Ammon's horn (tissue), 1 donor: ENCODE measurements around the gene UNKL.

Experiments used
- DNase-seq: peaks from one replicate; pipeline ENCODE4 v3.0.0-alpha.2; 2016; ENCODE audit warnings: low spot score

UNKL gene

GRCh38 chr16:1414532-1415260 is at the start of gene UNKL:
Gene UNKL, minus strand, starts transcription at chr16:1414704. Its CDS starts 13 bp downstream, at chr16:1414691.
- DNase-seq = peak; percentile 34

GRCh38 chr16:1461146-1461545 is 46.6 kb upstream of the UNKL start:
- DNase-seq = no peak

- no peak for DNase-seq
Observed at GRCh38 chr16:1460602-1461138, 46.2 kb upstream of the UNKL start.

- DNase-seq = no peak
Observed at GRCh38 chr16:1459967-1460366, 45.5 kb upstream of the UNKL start.

- DNase-seq = no peak
Observed at GRCh38 chr16:1458977-1459341, 44.5 kb upstream of the UNKL start.

GRCh38 chr16:1458336-1458976 is 44.0 kb upstream of the UNKL start:
- DNase-seq = peak; percentile 46

- no peak for DNase-seq
Observed at GRCh38 chr16:1457489-1458245, 43.2 kb upstream of the UNKL start.

- DNase-seq = no peak
Observed at GRCh38 chr16:1456951-1457350, 42.4 kb upstream of the UNKL start.

- DNase-seq = no peak
Observed at GRCh38 chr16:1455190-1456171, 41.0 kb upstream of the UNKL start.

- DNase-seq = no peak
Observed at GRCh38 chr16:1454561-1454960, 40.1 kb upstream of the UNKL start.

GRCh38 chr16:1453316-1453715 is 38.8 kb upstream of the UNKL start:
- DNase-seq = no peak

- no peak for DNase-seq
Observed at GRCh38 chr16:1452530-1452929, 38.0 kb upstream of the UNKL start.

- DNase-seq = no peak
Observed at GRCh38 chr16:1451702-1452392, 37.3 kb upstream of the UNKL start.

- DNase-seq = no peak
Observed at GRCh38 chr16:1450841-1451240, 36.3 kb upstream of the UNKL start.

GRCh38 chr16:1450218-1450617 is 35.7 kb upstream of the UNKL start:
- DNase-seq = no peak

GRCh38 chr16:1449201-1449788 is 34.8 kb upstream of the UNKL start:
- no peak for DNase-seq

GRCh38 chr16:1448536-1449116 is 34.1 kb upstream of the UNKL start:
- DNase-seq = no peak

- DNase-seq = no peak
Observed at GRCh38 chr16:1447965-1448364, 33.5 kb upstream of the UNKL start.

- DNase-seq = no peak
Observed at GRCh38 chr16:1446296-1447080, 32.0 kb upstream of the UNKL start.
